GM12865 (cell line): Measurements from ENCODE around the gene TTC27.

Experiments used
- DNase-seq: peaks from one replicate; pipeline ENCODE4 v3.0.0; 2010; ENCODE audit warnings: low read depth
- H3K4me3 ChIP-seq: 2 replicates; pipeline ENCODE4 v1.5.1; 2011; ENCODE audit warnings: mild to moderate bottlenecking, low read depth, low read length, control low read depth
- TF ChIP-seq, protein P1 (sequence below): IDR thresholded peaks from 2 replicates; pipeline ENCODE4 v1.5.1; 2011; ENCODE audit warnings: low read length, control low read depth, low read depth, inconsistent platforms; ENCODE audit not compliant: insufficient read depth; ENCODE audit errors: missing control alignments

Gene TTC27

DNA sequence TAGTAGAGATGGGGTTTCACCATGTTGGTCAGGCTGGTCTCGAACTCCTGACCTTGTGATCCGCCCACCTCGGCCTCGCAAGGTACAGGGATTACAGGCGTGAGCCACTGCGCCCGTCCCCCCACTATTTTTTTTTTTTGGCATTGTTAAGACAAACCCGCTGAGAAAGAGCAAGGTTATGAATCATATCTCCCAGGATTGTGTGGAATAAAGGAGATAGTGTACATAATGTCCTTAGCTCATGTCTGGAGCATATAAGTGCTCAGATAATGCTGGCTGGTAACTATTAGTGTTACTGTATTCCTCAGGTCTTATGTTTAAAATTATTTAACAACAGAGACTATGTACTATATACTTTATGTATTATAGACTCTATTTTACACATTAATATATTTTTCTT is 36.0 kb downstream of the TTC27 start:
- no peak for DNase-seq
- TF ChIP-seq, protein P1, sequence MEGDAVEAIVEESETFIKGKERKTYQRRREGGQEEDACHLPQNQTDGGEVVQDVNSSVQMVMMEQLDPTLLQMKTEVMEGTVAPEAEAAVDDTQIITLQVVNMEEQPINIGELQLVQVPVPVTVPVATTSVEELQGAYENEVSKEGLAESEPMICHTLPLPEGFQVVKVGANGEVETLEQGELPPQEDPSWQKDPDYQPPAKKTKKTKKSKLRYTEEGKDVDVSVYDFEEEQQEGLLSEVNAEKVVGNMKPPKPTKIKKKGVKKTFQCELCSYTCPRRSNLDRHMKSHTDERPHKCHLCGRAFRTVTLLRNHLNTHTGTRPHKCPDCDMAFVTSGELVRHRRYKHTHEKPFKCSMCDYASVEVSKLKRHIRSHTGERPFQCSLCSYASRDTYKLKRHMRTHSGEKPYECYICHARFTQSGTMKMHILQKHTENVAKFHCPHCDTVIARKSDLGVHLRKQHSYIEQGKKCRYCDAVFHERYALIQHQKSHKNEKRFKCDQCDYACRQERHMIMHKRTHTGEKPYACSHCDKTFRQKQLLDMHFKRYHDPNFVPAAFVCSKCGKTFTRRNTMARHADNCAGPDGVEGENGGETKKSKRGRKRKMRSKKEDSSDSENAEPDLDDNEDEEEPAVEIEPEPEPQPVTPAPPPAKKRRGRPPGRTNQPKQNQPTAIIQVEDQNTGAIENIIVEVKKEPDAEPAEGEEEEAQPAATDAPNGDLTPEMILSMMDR = no peak
- no peak overlapping the region for H3K4me3 ChIP-seq

DNA sequence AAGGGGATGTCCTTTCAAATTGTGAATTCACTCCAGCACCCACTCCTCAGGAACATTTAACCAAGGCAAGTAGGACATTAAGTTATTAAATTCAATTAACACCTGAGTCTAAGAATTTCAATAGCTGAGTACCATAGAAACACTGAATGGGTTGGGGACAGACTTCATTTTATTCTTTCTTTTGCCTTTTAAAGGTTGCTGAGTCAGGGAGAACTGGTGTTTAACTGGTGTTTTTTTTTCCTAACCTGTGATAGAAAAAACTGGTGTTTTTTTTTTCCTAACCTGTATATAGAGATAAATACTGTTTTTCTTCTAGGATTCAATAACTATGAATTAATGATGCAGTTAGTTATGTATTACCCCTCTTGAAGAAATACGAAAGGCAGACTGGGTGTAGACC is 38.9 kb downstream of the TTC27 start:
- no peak overlapping the region for H3K4me3 ChIP-seq
- DNase-seq = no peak
- TF ChIP-seq, protein P1 = no peak

DNA sequence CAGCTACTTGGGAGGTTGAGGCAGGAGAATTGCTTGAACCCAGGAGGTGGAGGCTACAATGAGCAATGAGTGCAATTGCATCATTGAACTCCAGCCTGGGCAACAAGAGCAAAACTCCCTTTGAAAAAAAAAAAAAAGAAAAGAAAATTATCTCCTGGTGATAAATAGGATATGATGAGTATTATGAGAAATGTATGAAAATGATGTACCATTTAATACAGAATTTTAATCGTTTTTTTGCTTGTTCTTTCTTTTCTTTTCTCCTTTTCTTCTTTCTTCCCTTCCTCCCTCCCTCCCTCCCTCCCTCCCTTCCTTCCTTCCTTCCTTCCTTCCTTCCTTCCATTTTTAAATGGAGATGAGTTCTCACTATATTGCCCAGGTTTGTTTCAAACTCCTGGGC is 40.4 kb downstream of the TTC27 start:
- H3K4me3 ChIP-seq = no peak overlapping the region
- TF ChIP-seq, protein P1 = no peak
- no peak for DNase-seq

DNA sequence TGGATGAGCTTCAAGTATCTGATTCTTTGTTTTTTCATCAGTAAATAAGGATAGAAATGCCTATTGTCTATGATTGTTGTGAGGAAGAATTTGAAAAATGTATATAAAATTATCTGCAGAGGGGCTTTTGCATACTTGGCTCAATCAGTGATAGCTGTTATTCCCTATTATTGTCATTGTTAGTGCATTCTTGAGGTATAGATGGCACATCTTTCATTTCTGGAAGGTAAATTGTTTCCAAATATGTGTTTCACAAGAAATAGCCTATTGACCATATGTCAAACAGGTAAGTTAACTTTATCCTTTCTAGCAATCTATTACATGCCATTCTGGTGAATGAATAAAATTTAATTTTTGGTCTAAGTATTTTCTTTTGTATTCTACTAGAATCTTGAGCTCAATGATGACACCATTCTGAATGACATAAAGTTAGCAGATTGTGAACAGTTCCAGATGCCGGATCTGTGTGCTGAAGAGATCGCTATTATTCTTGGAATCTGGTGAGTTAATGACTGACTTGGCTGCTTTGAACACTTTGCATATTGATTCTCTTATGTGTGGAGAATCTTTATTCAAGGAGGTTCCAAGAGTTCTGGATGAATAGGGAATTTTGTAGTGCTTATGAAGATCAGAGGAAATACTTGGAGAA is 44.2 kb downstream of the TTC27 start:
- TF ChIP-seq, protein P1 = no peak
- no peak for DNase-seq
- H3K4me3 ChIP-seq = no peak overlapping the region

DNA sequence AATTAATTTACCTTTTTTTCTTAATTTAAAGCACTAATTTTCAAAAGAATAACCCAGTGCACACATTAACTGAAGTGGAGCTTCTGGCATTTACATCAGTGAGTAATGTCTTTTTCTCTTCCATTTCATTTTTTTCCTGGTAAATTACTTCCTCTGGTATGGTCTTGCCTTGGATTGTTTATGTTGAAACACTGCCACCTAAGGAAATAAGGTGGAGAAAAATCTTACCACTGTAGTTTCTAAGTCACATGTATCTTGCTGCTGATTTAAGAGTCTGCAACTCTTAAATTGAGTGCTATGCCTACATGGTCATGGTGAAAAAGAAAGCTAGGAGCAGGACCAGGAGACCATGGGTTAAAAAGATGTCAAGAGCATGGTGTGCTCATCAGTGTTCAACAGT is 51.0 kb downstream of the TTC27 start:
- TF ChIP-seq, protein P1 = no peak
- DNase-seq = no peak
- H3K4me3 ChIP-seq = no peak overlapping the region

DNA sequence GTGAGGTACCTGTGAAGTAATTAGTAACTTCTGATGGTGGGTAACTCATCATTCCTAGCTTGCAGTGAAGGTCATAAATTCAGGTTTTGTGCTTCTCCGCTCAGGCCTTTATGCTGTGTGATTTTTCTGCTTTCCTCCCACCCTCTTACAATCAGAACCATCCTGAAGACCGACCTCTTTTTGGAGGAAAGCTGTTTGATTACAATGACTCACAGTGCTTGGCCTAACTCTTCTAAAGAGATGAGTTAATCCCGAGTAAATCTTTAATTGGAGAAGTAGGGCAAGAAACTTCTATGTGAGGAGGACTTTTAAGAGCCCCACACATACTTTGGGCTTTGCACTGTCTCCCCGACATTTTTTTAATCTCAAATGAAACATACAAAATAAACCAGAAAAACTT is 53.1 kb downstream of the TTC27 start:
- no peak for DNase-seq
- TF ChIP-seq, protein P1 = no peak
- no peak overlapping the region for H3K4me3 ChIP-seq

DNA sequence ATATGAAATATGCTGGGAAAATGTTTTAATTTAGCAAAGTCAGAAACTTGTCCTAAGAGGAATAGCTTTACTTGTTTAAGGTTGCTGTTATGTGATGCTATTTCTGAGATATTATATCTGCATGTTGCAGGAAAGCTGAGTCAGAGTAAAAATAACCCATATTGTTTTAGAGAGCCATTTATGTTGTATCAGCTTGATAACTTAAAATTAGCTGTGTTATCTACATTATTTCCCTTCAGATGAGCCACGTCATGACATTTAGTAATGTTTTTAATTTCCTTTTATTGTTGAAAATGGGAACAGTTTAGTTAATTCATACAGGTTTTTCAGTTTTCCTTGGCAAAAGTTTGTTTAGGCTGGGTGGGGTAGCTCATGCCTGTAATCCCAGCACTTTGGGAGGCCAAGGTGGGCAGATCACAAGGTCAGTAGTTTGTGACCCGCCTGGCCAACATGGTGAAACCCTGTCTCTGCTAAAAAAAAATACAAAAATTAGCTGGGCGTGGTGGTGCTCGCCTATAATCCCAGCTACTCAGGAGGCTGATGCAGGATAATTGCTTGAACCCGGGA is 55.8 kb downstream of the TTC27 start:
- no peak overlapping the region for H3K4me3 ChIP-seq
- DNase-seq = no peak
- TF ChIP-seq, protein P1 = no peak
